GM12872 (cell line): ENCODE data around the gene RAG1.
A peak's percentile ranks its signal among the peaks of the same experiment; 100 is the strongest.

Experiments used
- TF ChIP-seq, protein P1 (sequence below): IDR thresholded peaks from 3 replicates; pipeline ENCODE4 v1.5.1; 2011; ENCODE audit warnings: low read depth, mild to moderate bottlenecking, low read length, moderate library complexity; ENCODE audit not compliant: insufficient read depth

Gene RAG1

DNA sequence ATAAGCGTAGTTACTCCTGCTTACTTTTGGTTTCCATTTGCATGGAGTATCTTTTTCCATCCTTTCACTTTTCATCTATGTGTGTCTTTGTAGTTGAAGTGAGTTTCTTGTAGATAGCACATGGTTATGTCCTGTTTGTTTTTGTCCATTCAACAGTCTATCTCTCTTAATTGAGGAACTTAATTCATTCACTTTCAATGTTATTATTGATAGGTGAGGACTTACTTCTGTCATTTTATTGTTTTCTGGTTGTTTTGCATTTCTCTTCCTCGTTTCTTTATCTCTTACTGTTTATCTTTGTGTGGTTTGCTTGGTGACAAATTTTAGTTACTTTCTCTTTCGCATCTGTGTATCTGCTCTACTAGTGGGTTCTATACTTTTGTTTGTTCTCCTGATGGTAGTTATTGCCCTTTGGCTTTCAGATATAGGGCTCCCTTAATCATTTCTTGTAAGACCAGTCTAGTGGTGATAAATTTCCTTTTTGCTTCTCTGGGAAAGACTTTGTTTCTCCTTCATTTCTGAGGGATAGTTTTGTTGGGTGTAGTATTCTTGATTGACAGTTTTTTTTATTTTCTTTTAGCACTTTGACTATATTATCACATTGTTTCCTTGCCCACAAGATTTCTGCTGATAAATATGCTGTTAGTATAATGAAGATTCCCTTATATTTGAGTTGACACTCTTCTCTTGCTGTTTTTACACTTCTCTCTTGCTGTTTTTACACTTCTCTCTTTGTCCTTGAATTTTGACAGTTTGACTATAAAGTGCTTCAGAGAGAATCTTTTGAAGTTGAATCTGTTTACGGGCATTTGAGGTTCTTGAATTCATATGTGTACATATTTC is 9.0 kb upstream of the RAG1 start:
- TF ChIP-seq, protein P1, sequence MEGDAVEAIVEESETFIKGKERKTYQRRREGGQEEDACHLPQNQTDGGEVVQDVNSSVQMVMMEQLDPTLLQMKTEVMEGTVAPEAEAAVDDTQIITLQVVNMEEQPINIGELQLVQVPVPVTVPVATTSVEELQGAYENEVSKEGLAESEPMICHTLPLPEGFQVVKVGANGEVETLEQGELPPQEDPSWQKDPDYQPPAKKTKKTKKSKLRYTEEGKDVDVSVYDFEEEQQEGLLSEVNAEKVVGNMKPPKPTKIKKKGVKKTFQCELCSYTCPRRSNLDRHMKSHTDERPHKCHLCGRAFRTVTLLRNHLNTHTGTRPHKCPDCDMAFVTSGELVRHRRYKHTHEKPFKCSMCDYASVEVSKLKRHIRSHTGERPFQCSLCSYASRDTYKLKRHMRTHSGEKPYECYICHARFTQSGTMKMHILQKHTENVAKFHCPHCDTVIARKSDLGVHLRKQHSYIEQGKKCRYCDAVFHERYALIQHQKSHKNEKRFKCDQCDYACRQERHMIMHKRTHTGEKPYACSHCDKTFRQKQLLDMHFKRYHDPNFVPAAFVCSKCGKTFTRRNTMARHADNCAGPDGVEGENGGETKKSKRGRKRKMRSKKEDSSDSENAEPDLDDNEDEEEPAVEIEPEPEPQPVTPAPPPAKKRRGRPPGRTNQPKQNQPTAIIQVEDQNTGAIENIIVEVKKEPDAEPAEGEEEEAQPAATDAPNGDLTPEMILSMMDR, result no peak

DNA sequence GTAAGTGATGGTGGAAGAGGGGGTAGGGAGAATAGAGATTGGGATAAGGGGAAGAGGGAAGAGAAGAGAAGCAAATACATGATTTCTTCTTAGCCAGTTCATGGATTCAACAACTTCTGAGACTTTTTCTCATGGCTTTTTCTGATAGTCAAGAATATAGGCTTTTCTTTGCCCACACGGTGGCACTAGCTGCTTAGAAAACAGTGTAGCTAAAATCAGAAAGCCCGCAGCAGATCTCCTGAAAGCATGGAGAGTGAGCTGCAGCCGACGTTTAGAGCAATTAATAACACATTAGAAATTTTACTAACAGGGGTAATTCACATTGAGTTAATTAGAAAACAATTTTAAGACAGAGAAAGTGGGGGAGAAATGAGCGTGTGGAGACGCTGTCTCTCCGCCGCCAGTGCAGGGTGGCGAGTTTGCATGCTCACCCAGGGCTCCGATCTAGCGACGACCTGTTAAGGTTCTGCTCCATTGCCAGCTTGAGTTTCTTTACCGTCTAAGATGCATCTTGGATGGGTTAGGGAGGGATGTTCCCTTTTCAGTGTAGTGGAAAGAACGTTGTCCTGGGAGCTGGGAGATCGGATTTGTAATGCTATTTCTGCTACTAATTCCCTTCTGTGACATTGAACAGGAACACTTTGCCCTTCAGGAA is 3.3 kb upstream of the RAG1 start:
- TF ChIP-seq, protein P1, result peak; percentile 54

DNA sequence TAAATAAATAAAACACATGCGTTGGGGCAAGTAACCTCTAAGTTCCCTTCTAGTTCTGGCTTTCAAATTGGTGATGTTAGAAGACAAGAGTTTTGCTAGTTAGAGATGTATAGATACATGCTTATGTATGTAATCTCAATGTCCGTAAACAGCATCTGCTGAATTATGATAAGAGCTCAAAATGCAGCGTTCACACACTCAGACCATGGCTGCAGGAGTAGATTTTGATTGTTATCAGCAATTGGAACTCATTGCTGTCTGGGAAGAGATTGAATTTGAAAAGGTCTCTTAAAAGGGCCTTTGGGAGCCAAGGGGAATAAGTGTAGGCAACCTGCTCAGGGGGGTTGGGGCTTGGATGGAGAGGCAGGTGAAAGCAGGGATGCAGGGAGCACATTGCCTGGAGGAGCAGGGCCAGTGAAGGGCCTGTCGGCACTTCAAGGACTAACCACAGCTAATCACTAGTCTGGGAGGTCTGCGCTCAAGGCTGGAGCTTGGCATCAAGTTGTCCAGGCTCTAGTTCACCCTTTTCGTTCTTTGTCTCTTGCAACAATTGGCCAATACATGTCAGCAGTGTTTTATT is 2.7 kb upstream of the RAG1 start:
- TF ChIP-seq, protein P1, result no peak

DNA sequence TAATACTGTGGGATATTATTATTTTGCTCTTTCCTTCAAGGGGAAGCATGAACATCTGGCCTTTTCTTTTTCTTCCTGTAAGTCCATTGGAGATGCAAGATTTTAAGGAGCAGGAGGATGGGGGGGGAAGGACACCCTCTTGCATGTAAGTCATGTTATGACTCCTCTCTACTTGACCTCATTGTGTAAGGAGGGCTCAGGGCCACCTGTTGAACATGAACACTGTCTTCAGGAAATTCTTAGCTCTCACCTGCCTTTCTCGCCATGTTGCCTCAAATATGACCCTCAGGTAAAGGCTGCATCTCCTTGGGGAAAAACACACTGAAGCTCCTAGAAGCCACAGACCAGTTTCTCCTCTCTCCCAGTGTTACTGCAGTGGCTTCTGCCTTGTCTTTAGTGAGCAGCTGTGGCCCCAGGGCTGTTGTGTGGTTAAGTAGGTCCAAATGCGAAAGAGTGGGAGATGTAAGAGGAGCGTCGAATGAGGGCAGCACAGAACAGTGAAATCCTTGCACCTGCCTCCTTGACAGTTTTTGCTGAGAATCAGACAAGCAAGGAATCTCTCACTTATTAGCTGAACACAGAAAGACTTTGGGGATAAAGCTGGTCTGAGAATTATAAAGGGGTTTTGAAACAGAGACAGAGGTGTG is 1.3 kb upstream of the RAG1 start:
- TF ChIP-seq, protein P1, result no peak

DNA sequence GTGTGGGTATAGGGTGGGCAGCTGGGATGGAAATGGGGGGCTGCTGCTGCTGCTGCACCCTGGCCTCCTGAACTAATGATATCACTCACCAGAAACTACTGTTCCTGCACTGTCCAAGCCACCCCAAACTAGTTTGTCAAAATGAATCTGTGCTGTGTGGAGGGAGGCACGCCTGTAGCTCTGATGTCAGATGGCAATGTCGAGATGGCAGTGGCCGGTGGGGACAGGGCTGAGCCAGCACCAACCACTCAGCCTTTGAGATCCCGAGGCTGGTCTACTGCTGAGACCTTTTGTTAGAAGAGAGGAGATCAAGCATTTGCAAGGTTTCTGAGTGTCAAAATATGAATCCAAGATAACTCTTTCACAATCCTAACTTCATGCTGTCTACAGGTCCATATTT is 1.3 kb downstream of the RAG1 start:
- TF ChIP-seq, protein P1, result no peak

DNA sequence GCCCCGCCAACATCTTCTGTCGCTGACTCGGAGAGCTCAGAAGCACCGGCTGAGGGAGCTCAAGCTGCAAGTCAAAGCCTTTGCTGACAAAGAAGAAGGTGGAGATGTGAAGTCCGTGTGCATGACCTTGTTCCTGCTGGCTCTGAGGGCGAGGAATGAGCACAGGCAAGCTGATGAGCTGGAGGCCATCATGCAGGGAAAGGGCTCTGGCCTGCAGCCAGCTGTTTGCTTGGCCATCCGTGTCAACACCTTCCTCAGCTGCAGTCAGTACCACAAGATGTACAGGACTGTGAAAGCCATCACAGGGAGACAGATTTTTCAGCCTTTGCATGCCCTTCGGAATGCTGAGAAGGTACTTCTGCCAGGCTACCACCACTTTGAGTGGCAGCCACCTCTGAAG is 6.7 kb downstream of the RAG1 start:
- TF ChIP-seq, protein P1, result no peak

DNA sequence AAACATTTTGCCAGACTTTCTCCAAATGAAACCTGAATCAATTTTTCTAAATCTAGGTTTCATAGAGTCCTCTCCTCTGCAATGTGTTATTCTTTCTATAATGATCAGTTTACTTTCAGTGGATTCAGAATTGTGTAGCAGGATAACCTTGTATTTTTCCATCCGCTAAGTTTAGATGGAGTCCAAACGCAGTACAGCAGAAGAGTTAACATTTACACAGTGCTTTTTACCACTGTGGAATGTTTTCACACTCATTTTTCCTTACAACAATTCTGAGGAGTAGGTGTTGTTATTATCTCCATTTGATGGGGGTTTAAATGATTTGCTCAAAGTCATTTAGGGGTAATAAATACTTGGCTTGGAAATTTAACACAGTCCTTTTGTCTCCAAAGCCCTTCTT is 9.6 kb downstream of the RAG1 start:
- TF ChIP-seq, protein P1, result no peak
